ENCODE measurements around the gene SPPL2B.
"Not testable (repeated sequence)": the region's sequence is repeated elsewhere in the genome, so short reads cannot be mapped to it uniquely, and the experiment has no call there.

The SPPL2B gene

GRCh38 chr19:2338751-2339643 is 10.5 kb downstream of the SPPL2B start:
- DNase-seq = no peak

- no peak for DNase-seq
Observed at GRCh38 chr19:2339644-2340310, 11.3 kb downstream of the SPPL2B start.

DNA sequence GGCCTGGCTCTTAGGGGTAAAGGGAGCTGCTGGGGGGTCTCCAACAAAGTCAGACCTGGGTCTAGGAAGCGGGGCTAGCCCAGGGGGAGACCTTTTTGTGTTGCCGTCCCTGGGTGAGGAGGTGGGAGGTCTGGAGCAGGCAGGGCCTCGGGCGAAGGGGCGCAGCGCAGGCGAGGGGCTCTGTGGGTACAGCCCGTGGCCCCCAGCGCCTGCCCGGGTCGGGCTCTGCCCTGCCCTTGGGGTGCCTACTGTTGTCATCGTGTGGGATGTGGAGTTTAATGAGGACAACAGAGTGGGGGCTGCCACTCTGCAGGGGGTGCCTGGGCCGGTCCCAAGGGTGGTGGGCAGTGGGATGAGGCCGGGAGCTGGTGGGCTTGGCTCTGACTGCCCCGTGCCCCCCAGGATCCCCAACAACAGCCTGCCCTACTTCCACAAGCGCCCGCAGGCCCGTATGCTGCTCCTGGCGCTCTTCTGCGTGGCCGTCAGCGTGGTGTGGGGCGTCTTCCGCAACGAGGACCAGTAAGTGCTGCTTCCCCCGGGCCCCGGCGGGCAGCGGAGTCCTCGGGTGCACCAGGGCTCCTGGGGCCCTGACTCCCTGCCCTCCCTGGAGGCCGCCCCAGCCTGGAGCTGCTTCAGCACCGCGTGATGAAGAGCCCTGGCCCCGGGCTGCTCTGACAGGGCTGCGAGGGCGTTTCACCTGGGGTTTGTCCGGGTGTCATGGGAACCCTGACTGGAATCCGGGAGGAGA is 12.2 kb downstream of the SPPL2B start:
- no peak for DNase-seq

- no peak for DNase-seq
Observed at GRCh38 chr19:2341244-2341751, 12.8 kb downstream of the SPPL2B start.

GRCh38 chr19:2341982-2342381 is 13.5 kb downstream of the SPPL2B start:
- no peak for DNase-seq

DNA sequence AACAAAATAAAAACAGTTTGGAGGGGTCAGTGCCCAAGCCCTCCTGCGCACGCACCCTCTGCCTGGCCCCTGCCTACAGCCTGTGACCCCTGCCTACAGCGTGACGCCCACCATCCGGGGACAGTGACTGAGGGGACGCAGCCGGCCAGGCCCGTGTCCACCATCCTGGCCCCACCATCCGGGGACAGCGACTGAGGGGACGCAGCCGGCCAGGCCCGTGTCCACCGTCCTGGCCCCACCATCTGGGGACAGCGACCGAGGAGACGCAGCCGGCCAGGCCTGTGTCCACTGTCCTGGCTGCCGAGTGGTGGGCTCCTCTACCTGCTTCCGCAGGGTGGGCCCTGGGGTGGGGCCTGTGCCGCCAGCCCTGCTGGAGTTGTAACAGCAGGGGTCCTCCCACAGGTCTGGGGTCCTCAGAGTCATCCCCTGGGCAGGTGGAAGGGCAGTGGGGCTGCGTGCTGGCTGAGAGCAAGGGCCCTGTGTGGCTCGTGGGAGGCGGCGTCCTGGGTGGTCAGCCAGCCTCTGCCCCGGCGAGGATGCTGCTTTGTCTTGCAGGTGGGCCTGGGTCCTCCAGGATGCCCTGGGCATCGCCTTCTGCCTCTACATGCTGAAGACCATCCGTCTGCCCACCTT is 14.3 kb downstream of the SPPL2B start:
- DNase-seq = no peak

DNA sequence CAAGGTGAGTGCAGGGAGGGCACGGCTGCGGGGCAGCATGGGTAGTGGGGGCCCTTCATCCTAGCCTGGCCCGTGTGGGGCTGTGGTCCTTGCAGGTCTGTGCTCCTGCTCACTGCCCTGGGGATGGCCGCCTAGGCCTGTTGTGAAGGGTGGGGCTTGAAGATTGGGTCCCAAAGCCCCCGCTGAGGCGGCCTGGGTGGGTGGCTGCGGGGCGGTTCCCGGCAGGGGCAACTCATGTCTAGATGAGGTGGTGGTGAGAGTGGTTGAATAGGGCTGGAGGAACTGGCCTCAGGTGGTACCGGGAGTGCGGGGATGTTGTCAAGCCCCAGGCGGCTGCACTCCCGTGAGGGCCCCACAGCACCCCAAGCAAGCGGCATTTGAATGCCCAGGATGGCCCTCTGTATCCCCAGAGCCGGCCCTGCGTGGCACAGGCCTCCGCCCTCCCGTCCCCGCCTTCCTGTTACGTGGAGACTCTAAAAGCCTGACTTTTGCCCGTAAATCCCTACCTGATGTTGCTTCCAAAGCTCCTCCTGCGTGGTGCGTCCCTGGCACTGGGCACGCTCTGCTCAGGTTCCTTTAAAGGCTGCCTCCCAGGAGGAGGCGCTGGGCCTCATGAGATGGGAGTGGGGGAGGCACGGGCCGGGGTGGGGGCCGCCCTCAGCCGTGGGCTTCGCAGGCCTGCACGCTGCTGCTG is 15.0 kb downstream of the SPPL2B start:
- no peak for DNase-seq

DNA sequence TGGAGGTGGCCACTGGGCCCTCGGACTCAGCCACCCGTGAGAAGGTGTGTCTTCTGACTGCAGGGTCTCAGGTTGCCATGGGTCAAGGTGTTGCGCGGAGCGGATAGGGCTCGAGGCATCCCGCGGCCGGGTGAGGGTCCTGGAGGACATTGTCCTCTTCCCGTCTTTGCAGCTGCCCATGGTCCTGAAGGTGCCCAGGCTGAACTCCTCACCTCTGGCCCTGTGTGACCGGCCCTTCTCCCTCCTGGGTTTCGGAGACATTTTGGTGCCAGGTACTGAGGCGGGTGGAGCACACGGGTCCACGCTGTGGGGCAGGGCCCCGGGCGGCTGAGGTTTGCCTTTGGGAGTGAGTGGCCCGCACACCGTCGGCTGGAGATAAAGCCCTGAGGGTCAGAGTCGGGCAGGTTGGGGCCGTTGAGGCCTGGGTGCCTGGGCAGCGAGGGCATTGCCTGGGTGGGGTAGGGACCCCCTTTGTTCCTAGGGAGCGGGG is 15.9 kb downstream of the SPPL2B start:
- no peak for DNase-seq

GRCh38 chr19:2345076-2345475 is 16.6 kb downstream of the SPPL2B start:
- no peak for DNase-seq

GRCh38 chr19:2345794-2346663 is 17.5 kb downstream of the SPPL2B start:
- no peak for DNase-seq

DNA sequence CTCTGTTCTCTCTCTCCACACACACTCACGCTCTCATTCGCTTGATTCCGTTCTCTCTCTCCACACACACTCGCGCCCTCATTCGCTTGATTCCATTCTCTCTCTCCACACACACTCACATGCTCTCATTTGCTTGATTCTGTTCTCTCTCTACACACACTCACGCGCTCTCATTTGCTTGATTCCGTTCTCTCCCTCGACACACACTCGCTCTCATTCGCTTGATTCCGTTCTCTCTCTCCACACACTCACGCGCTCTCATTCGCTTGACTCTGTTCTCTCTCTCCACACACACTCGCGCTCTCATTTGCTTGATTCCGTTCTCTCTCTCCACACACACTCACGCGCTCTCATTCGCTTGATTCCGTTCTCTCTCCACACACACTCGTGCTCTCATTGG is 21.3 kb downstream of the SPPL2B start:
- DNase-seq = not testable (repeated sequence)

- DNase-seq = no peak
Observed at GRCh38 chr19:2350656-2351055, 22.2 kb downstream of the SPPL2B start.

DNA sequence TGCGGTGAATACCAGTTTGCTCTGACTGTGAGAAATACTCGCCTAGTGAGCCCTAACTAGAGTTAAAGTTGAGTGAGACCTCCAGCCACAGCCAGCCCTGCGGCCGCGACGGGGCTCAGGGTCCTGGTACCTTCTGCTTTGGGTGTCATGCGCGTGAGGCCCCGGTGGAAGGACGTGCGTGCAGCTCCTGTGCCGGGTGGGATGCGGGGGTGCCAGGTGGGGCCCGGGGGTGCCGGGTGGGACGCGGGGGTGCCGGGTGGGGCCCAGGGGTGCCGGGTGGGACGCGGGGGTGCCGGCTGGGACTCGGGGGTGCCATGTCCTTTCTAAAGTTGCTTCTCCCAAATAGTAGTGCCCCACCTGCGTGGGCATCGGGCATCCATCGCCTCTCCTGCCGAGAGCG is 23.1 kb downstream of the SPPL2B start:
- no peak for DNase-seq

GRCh38 chr19:2352121-2352520 is 23.6 kb downstream of the SPPL2B start:
- DNase-seq = no peak

DNA sequence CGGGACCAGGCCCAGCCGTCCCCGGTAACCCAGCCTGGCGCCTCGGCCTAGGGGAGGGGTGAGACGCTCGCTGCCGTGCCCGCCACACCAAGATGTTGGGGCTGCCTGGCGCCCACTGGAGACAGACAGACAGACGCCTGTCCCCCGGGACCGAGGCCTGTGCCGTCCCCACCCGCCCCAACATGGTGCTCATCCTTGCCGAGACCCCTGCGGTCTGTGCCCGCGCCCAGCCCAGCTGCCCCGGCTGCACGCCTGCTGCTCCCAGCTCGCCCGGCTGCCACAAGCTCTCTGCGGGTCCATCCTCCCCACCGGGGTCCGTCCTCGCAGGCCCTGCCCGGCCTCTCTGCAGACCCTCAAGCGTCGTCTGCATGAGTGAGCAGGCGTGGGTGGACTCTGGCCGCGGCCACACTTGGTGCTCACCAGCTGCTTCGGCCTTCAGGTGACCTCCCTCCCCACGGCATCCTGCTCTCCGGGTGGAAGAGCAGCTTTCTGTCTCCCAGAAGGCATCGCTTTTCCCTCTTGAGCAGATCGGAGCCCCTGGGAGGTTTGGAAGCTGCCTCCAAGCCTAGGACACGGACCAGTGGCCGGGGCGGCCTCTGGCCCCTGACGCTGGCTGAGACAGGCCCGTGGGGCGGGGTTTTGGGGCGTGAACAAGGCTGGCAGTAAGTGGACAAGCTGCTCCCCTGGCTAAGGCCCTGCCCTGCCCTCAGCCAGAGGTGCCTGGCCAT is 24.8 kb downstream of the SPPL2B start:
- DNase-seq = no peak

- DNase-seq = no peak
Observed at GRCh38 chr19:2353887-2354592, 25.6 kb downstream of the SPPL2B start.

DNA sequence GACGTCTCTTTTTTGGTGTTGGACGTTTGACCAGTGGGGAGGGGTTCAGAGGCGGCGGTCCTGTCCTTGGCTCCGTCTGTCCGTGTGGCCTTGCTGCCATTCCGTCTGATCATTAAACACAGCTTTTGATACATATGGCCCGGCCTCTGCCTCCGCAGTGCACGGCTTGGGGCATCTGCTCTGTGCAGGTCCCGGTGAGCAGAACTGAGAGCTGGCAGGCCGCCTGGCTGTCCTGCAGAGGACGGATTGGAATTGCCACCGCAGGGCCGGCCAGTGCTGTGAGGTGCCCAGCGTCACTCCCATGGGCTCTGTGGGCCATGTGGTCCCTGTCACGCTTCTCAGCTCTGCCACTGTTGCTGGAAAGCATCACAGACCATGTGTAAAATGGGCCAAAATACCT is 26.2 kb downstream of the SPPL2B start:
- DNase-seq = no peak

DNA sequence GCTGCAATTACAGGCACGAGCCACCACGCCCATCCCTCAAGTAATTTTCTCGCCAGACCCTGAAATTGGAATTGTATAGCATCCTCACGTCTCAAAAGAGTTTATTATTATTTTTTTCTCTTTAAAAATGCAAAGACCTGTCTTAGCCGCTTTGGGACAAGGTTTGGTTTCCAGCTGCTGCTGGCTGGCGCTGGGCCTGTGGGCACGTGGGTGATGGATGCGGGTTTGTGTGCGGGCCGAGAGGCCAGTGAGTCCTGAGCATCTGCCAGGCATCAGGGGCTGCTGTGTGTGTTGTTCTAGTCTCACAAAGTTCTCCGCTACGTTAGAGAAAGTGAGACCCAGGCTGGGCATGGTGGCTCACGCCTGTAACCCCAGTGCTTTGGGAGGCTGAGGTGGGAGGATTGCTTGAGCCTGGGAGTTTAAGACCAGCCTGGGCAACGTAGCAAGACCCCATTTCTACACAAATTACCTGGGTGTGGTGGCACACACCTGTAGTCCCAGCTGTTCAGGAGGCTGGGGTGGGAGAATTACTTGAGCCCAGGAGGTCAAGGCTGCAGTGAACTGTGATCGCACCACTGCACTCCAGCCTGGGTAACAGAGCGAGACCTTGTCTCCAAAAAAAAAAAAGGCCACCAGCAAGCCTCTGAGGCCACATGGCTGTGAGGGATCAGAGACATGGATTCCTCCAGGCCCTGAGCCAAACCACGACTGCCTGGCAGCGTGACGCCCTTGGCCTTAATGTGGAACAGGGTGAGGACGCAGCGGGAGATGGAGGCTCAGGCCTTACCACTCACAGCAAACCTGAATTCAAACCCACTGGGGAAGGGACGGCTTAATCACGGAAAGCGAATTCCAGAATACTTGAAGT is 26.9 kb downstream of the SPPL2B start:
- no peak for DNase-seq

Data from stimulated activated CD4-positive, alpha-beta T cell treated with anti-CD3 and anti-CD28 coated beads, Interleukin-2, amount 100 ng/mL, for 24 hours (primary cell).